Fibroblast of lung (primary cell): ENCODE results near the gene INCA1. TPM values are rescaled to one million over a fixed set of nuclear protein-coding genes. Genes with fewer than 3 reads are reported as not detected.

Source experiments
- DNase-seq, 2 donors: peaks; one replicate each; pipeline versions ENCODE4 v3.0.0 to v3.0.0-alpha.2; 2010; ENCODE audit warnings: low read depth in 2 of 2
- H2AFZ ChIP-seq: 2 replicates; pipeline ENCODE4 v1.5.1; 2012; ENCODE audit warnings: low read length, control low read depth, inconsistent platforms
- H3K27ac ChIP-seq: 2 replicates; pipeline ENCODE4 v1.5.1; 2011; ENCODE audit warnings: low read length, control low read depth; ENCODE audit not compliant: insufficient read depth
- H3K27me3 ChIP-seq: 2 replicates; pipeline ENCODE4 v1.5.1; 2011; ENCODE audit warnings: mild to moderate bottlenecking, low read length; ENCODE audit not compliant: control insufficient read depth, insufficient read depth
- H3K36me3 ChIP-seq: 2 replicates; pipeline ENCODE4 v1.5.1; 2011; ENCODE audit warnings: low read length; ENCODE audit not compliant: control insufficient read depth, insufficient read depth
- H3K4me1 ChIP-seq: 2 replicates; pipeline ENCODE4 v1.5.1; 2011; ENCODE audit warnings: low read length; ENCODE audit not compliant: control insufficient read depth, insufficient read depth; ENCODE audit errors: extremely low read depth
- H3K4me2 ChIP-seq: 2 replicates; pipeline ENCODE4 v1.5.1; 2011; ENCODE audit warnings: low read length, control low read depth; ENCODE audit not compliant: insufficient read depth; ENCODE audit errors: extremely low read depth
- H3K4me3 ChIP-seq, 4 experiments: fragments of 200-600 bp in 1 of 4; sonication (generic) in 1 of 4; replicated peaks in 1 of 4; 2 replicates each; pipeline ENCODE4 v1.5.1; 2011 to 2016; ENCODE audit warnings: low read length in 4 of 4, low read depth in 3 of 4, mild to moderate bottlenecking in 3 of 4, control low read depth in 2 of 4, inconsistent platforms in 1 of 4, mixed read lengths in 1 of 4; ENCODE audit not compliant: insufficient read depth in 1 of 4; ENCODE audit errors: control extremely low read depth in 1 of 4
- H3K79me2 ChIP-seq: 2 replicates; pipeline ENCODE4 v1.5.1; 2012; ENCODE audit warnings: mild to moderate bottlenecking, low read length, inconsistent platforms; ENCODE audit not compliant: control insufficient read depth, insufficient read depth
- H3K9ac ChIP-seq: 2 replicates; pipeline ENCODE4 v1.5.1; 2011; ENCODE audit warnings: mild to moderate bottlenecking, low read length, control low read depth; ENCODE audit not compliant: insufficient read depth
- H3K9me3 ChIP-seq: 2 replicates; pipeline ENCODE4 v1.5.1; 2012; ENCODE audit warnings: low read depth, low read length; ENCODE audit not compliant: control insufficient read depth, insufficient read depth
- H4K20me1 ChIP-seq: 2 replicates; pipeline ENCODE4 v1.5.1; 2011; ENCODE audit warnings: low read length; ENCODE audit not compliant: control insufficient read depth, insufficient read depth; ENCODE audit errors: extremely low read depth
- EZH2 ChIP-seq: IDR thresholded peaks from 2 replicates; pipeline ENCODE4 v1.5.1; 2012; ENCODE audit warnings: low read length, control low read depth, mild to moderate bottlenecking; ENCODE audit errors: missing control alignments
- polyA minus RNA-seq: library from RNA; depleted of rRNA, polyadenylated mRNA; stranded (reverse); fragments of >200 nt; gene quantifications from 2 replicates; pipeline ENCODE4 v1.2.3, GENCODE V29; 2011; ENCODE audit warnings: low replicate concordance
- polyA plus RNA-seq, 2 donors: library from polyadenylated mRNA; depleted of rRNA in 1 of 2; stranded (reverse) in 1 of 2; unstranded in 1 of 2; fragments of >200 nt; gene quantifications; 2 replicates each; pipeline ENCODE4 v1.2.1, GENCODE V29; 2011 to 2012; ENCODE audit warnings: missing spikeins in 1 of 2
- total RNA-seq: library from RNA; depleted of rRNA; stranded (reverse); fragments of >200 nt; gene quantifications from 2 replicates; pipeline ENCODE4 v1.2.1, GENCODE V29; 2014
- TF ChIP-seq, protein P1 (sequence below), 2 donors: IDR thresholded peaks in 1 of 2; conservative IDR thresholded peaks in 1 of 2; 1 replicate in 1 of 2; 2 replicates in 1 of 2; pipeline ENCODE4 v1.5.1; 2011 to 2012; ENCODE audit warnings: low read length in 2 of 2, control low read depth in 1 of 2, inconsistent platforms in 1 of 2, low read depth in 1 of 2, mild to moderate bottlenecking in 1 of 2

The INCA1 gene, protein sequence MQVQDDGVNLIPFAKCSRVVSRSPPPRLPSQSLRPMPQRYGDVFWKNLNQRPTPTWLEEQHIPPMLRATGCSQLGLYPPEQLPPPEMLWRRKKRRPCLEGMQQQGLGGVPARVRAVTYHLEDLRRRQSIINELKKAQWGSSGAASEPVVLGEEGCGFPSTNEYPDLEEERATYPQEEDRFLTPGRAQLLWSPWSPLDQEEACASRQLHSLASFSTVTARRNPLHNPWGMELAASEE
- total RNA-seq: 0.26 and 0.33 TPM in 2 replicates
- polyA plus RNA-seq: 0.28 and 0.38 TPM in 2 replicates
- polyA plus RNA-seq (2012): 1.1 and 1.6 TPM in 2 replicates
- 6.9 TPM in 1 of 2 replicates, not detected in the other for polyA minus RNA-seq

DNA sequence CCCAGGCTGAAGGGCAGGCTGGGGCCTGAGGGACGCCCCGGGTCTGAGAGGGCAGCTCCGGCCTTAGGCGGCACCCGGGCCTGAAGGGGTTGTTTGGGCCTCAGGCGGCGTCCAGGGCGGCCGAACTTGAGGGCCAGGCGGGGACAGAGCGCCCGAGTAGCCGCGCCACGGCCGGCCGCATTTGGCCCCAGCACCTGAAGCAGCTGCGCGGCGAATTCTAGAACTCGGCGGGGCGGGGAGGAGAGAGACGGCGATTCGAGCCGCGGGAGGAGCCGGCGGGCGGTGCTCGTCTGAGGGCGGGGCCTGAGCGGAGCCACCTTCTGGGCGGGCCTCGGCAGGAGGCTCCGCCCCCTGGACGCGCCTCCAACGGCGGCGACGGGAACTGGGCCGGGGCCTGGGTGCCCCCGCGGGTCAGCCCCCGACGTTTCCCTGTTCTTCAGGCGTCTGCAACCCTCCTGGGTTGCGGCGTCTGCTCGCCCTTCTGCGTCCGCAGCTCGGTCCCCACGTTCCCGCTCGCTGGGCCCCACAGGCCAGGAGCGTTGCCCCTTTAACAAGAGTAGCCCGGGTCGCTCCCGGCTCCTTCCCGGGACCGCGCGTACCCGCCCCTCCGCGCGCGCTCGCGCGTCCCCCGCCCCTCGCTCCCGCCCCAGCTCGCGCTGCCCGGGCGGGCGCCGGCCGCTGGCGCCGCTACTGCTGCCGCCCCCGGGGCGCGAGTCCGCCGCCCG, at the start of gene INCA1, which contains the start of gene KIF1C:
Gene INCA1 (minus strand): TSS at position 221 of the 725 bp plus-strand sequence. CDS start 3,085 bp downstream, outside the sequence.
Gene KIF1C (plus strand): TSS at position 649 of the 725 bp plus-strand sequence. CDS start 2,297 bp downstream, outside the sequence.
- H3K36me3 ChIP-seq: peaks cover 11% of the 10 kb centered on the region
- peak within 1 kb of the TSS; percentile 61 for H3K27ac ChIP-seq
- peaks cover 29% of the 10 kb centered on the region for H3K79me2 ChIP-seq
- H3K9me3 ChIP-seq: no peaks in the 10 kb centered on the region
- peak within 1 kb of the TSS; percentile 86 for H3K4me2 ChIP-seq
- peaks cover 12% of the 10 kb centered on the region for H3K4me1 ChIP-seq
- peak; percentile 85 for DNase-seq
- H3K4me3 ChIP-seq: peak within 1 kb of the TSS; percentile 68 to 95 (median 92)
- H3K27me3 ChIP-seq: no peaks in the 10 kb centered on the region
- H3K9ac ChIP-seq: peak within 1 kb of the TSS; percentile 67
- no peak for TF ChIP-seq EZH2
- TF ChIP-seq, protein P1, sequence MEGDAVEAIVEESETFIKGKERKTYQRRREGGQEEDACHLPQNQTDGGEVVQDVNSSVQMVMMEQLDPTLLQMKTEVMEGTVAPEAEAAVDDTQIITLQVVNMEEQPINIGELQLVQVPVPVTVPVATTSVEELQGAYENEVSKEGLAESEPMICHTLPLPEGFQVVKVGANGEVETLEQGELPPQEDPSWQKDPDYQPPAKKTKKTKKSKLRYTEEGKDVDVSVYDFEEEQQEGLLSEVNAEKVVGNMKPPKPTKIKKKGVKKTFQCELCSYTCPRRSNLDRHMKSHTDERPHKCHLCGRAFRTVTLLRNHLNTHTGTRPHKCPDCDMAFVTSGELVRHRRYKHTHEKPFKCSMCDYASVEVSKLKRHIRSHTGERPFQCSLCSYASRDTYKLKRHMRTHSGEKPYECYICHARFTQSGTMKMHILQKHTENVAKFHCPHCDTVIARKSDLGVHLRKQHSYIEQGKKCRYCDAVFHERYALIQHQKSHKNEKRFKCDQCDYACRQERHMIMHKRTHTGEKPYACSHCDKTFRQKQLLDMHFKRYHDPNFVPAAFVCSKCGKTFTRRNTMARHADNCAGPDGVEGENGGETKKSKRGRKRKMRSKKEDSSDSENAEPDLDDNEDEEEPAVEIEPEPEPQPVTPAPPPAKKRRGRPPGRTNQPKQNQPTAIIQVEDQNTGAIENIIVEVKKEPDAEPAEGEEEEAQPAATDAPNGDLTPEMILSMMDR (conservative IDR thresholded peaks at IDR 0.05 in 1 of 2, IDR thresholded peaks at IDR 0.05 in 1 of 2; ENCODE audit: low read depth in 1 of 2, low read length in 2 of 2): no peak
- peak within 1 kb of the TSS; percentile 90 for H2AFZ ChIP-seq
- no peaks in the 10 kb centered on the region for H4K20me1 ChIP-seq

DNA sequence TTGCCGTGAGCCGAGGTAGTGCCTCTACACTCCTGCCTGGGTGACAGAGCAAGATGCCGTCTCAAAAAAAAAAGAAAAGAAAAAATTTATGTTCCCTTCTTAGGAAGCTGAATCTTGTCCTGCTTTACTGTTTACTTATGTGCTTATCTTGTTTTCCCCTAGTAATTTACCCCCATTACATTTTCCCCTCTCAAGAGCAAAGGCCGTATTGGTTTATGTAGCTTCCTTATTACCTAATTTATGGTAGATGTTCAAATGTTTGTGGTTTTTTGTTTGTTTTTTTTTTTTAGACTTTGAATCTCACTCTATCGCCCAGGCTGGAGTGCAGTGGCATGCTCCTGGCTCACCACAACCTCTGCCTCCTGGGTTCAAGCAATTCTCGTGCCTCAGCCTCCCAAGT, 48.2 kb upstream of the INCA1 start:
- Histone ChIP-seq H3K27ac (no peak overlapping the region), H4K20me1 (no peaks in the 10 kb centered on the region), H3K9me3 (no peaks in the 10 kb centered on the region), H3K27me3 (peaks cover 2% of the 10 kb centered on the region), H3K4me1 (peaks cover 4% of the 10 kb centered on the region), H3K9ac (no peak overlapping the region), H2AFZ (no peak overlapping the region), H3K4me2 (no peak overlapping the region), H3K79me2 (no peaks in the 10 kb centered on the region), H3K36me3 (no peaks in the 10 kb centered on the region), H3K4me3 (no peak overlapping the region)
- no peak for DNase-seq
- TF ChIP-seq, protein P1 (conservative IDR thresholded peaks at IDR 0.05 in 1 of 2, IDR thresholded peaks at IDR 0.05 in 1 of 2; ENCODE audit: low read depth in 1 of 2, low read length in 2 of 2): no peak
- TF ChIP-seq EZH2: no peak

DNA sequence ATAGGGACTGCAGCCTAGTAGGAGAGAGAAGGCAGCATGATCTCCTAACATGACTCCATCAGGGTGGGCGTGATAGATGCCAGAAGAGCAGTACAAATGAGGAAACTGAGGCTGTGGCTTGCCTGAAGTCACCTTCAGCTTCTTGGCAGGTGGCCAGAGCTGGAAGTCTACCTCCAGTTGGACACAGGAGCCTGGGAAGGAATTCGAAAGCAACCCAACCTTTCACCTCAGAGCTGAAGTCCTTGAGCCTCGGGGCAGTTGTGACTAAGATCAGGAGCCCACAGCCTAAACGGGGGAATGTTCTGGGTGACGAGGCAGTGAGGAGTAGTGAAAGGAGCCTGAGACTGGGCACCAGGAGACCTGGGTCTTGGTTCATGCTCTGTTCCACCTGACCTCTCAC, 47.3 kb upstream of the INCA1 start:
- Histone ChIP-seq H3K27ac (no peak overlapping the region), H3K9ac (no peak overlapping the region), H3K4me3 (no peak overlapping the region), H3K9me3 (no peaks in the 10 kb centered on the region), H3K4me1 (peaks cover 3% of the 10 kb centered on the region), H2AFZ (no peak overlapping the region), H3K27me3 (peaks cover 2% of the 10 kb centered on the region), H3K36me3 (no peaks in the 10 kb centered on the region), H3K4me2 (no peak overlapping the region), H3K79me2 (no peaks in the 10 kb centered on the region), H4K20me1 (no peaks in the 10 kb centered on the region)
- DNase-seq: no peak
- TF ChIP-seq EZH2: no peak
- TF ChIP-seq, protein P1 (conservative IDR thresholded peaks at IDR 0.05 in 1 of 2, IDR thresholded peaks at IDR 0.05 in 1 of 2; ENCODE audit: low read depth in 1 of 2, low read length in 2 of 2): no peak
